CD4-positive, alpha-beta T cell treated with Interleukin-6 at 100 ng/mL for 8 hours (primary cell): Measurements from ENCODE around the gene IZUMO1.

Experiments
- DNase-seq: peaks from one replicate; pipeline ENCODE4 v3.0.0-alpha.2; 2020; ENCODE audit warnings: mixed read lengths, low spot score

Gene IZUMO1

GRCh38 chr19:48757089-48757675, 10.5 kb upstream of the IZUMO1 start:
- no peak for DNase-seq

GRCh38 chr19:48756686-48757085, 10.0 kb upstream of the IZUMO1 start:
- DNase-seq = no peak

GRCh38 chr19:48756212-48756611, 9.5 kb upstream of the IZUMO1 start:
- no peak for DNase-seq

- no peak for DNase-seq
Observed at GRCh38 chr19:48755787-48756186, 9.1 kb upstream of the IZUMO1 start.

GRCh38 chr19:48755084-48755641, 8.5 kb upstream of the IZUMO1 start, which contains the start of gene FGF21:
Gene FGF21 (plus strand): TSS chr19:48755524. CDS start chr19:48756237, 713 bp downstream.
- no peak for DNase-seq

GRCh38 chr19:48752496-48753365, 6.0 kb upstream of the IZUMO1 start, which contains the start of gene FUT1:
Gene FUT1 (minus strand): TSS chr19:48752641. CDS start chr19:48751281, 1,360 bp downstream.
- peak; percentile 18 for DNase-seq

- no peak for DNase-seq
Observed at GRCh38 chr19:48751845-48752495, 5.3 kb upstream of the IZUMO1 start.

- no peak for DNase-seq
Observed at GRCh38 chr19:48750771-48751504, 4.2 kb upstream of the IZUMO1 start.

- DNase-seq = no peak
Observed at GRCh38 chr19:48750351-48750750, 3.6 kb upstream of the IZUMO1 start.

GRCh38 chr19:48749571-48750198, 3.0 kb upstream of the IZUMO1 start:
- no peak for DNase-seq

- no peak for DNase-seq
Observed at GRCh38 chr19:48746110-48746509, 599 bp downstream of the IZUMO1 start.

- peak; percentile 56 for DNase-seq
Observed at GRCh38 chr19:48745208-48745995, 1.3 kb downstream of the IZUMO1 start.

GRCh38 chr19:48742096-48742495, 4.6 kb downstream of the IZUMO1 start:
- DNase-seq = no peak

GRCh38 chr19:48741129-48741999, 5.3 kb downstream of the IZUMO1 start:
- DNase-seq = no peak

GRCh38 chr19:48740164-48740972, 6.3 kb downstream of the IZUMO1 start, which contains the start of gene RASIP1:
Gene RASIP1 (minus strand): TSS chr19:48740610. CDS start chr19:48740282, 328 bp downstream.
- no peak for DNase-seq

GRCh38 chr19:48739404-48740163, 7.1 kb downstream of the IZUMO1 start:
- no peak for DNase-seq

- DNase-seq = peak; percentile 94
Observed at GRCh38 chr19:48738557-48739403, 7.9 kb downstream of the IZUMO1 start.
